SU-DHL-6 (cell line): ENCODE data around the gene SCFD2.

Experiments
- H2AFZ ChIP-seq: fragments of 200-600 bp; sonication (generic); 2 replicates; pipeline ENCODE4 v1.6.1; 2014; ENCODE audit warnings: low read depth, mild to moderate bottlenecking, moderate library complexity, mixed read lengths, antibody characterized with exemption, low read length; ENCODE audit not compliant: severe bottlenecking
- H3F3A ChIP-seq: fragments of 200-600 bp; shearing (Covaris generic); 2 replicates; pipeline ENCODE4 v1.6.0; 2016; ENCODE audit warnings: antibody characterized with exemption, mild to moderate bottlenecking; ENCODE audit not compliant: insufficient read depth
- H3K27ac ChIP-seq: fragments of 200-600 bp; sonication (generic); 2 replicates; pipeline ENCODE4 v1.5.1; 2016; ENCODE audit warnings: low read depth, mild to moderate bottlenecking, low read length, moderate library complexity, mixed read lengths
- H3K27me3 ChIP-seq: fragments of 200-600 bp; sonication (generic), shearing (Covaris generic); 2 replicates; pipeline ENCODE4 v1.6.0; 2014; ENCODE audit warnings: mild to moderate bottlenecking, low read length
- H3K36me3 ChIP-seq: fragments of 200-600 bp; sonication (generic); 2 replicates; pipeline ENCODE4 v1.6.1; 2014; ENCODE audit warnings: mild to moderate bottlenecking, low read length, mixed read lengths
- H3K4me2 ChIP-seq: fragments of 300-600, 200-600 bp; shearing (Covaris generic), sonication (generic); 2 replicates; pipeline ENCODE4 v1.6.0; 2014; ENCODE audit warnings: low read length, low read depth, mild to moderate bottlenecking; ENCODE audit not compliant: poor library complexity, severe bottlenecking
- H3K4me3 ChIP-seq: fragments of 200-600 bp; sonication (generic); 2 replicates; pipeline ENCODE4 v1.5.1; 2014; ENCODE audit warnings: antibody characterized with exemption, low read length, mild to moderate bottlenecking, mixed read lengths; ENCODE audit not compliant: insufficient read depth, poor library complexity, severe bottlenecking
- H3K79me2 ChIP-seq: fragments of 200-600 bp; sonication (generic); 2 replicates; pipeline ENCODE4 v1.6.1; 2014; ENCODE audit warnings: mild to moderate bottlenecking, low read length, moderate library complexity; ENCODE audit not compliant: insufficient read depth
- H3K9ac ChIP-seq: fragments of 200-600 bp; sonication (generic); 2 replicates; pipeline ENCODE4 v1.7.0; 2014; ENCODE audit warnings: mild to moderate bottlenecking, low read length
- H3K9me2 ChIP-seq: fragments of 200-600 bp; sonication (generic); replicated peaks from 2 replicates; pipeline ENCODE4 v1.6.1; 2014; ENCODE audit warnings: low read length; ENCODE audit not compliant: insufficient read depth
- H3K9me3 ChIP-seq: fragments of 200-600 bp; sonication (generic); 2 replicates; pipeline ENCODE4 v1.6.1; 2014; ENCODE audit warnings: low read length, mixed read lengths; ENCODE audit not compliant: insufficient read depth
- H4K20me1 ChIP-seq: fragments of 200-600 bp; sonication (generic); 2 replicates; pipeline ENCODE4 v1.6.1; 2014; ENCODE audit warnings: low read depth, mild to moderate bottlenecking, antibody characterized with exemption, low read length, moderate library complexity, mixed read lengths
- CTCF ChIP-seq: fragments of 200-600 bp; sonication (generic); IDR thresholded peaks from one replicate; pipeline ENCODE4 v1.5.1; 2017; ENCODE audit warnings: antibody characterized with exemption, mild to moderate bottlenecking, low read length, moderate library complexity; ENCODE audit not compliant: insufficient read depth, poor library complexity, severe bottlenecking
- EZH2phosphoT487 ChIP-seq: fragments of 200-600 bp; sonication (generic), shearing (Covaris generic); conservative IDR thresholded peaks from 2 replicates; pipeline ENCODE4 v1.6.1; 2018; ENCODE audit warnings: mild to moderate bottlenecking, antibody characterized with exemption, low read length, moderate library complexity, mixed read lengths

SCFD2 gene

DNA sequence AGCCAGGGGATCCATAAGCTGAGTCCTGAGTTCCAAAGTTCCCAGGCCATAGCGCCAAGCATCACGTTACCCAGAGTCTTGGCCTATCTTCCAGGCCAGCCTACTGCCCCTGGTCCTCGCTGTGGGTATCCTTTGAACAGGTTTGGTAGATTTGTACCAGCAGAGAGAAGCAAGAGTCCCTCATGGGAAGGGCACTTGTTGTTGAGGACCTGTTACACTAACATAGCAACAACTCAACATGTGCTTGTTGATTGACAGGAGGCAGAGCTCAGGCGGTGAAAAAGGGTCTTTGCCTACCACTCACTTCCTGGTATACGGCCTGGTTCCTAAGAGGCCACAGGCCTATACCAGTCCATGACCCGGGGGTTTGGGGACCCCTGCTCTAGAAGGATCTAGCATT is 365.3 kb downstream of the SCFD2 start:
- Histone ChIP-seq H3K36me3 (no peaks in the 10 kb centered on the region), H4K20me1 (no peaks in the 10 kb centered on the region), H3K9ac (no peak overlapping the region), H3K79me2 (no peaks in the 10 kb centered on the region), H3K27ac (no peak overlapping the region), H3K27me3 (no peaks in the 10 kb centered on the region), H3K4me3 (no peak overlapping the region), H3K4me2 (no peak overlapping the region), H2AFZ (no peak overlapping the region), H3K9me3 (no peaks in the 10 kb centered on the region), H3K9me2 (no peaks in the 10 kb centered on the region), H3F3A (no peaks in the 10 kb centered on the region)
- TF ChIP-seq EZH2phosphoT487 (no peak), CTCF (no peak)

- Histone ChIP-seq H2AFZ (no peak overlapping the region), H3K4me3 (no peak overlapping the region), H4K20me1 (no peaks in the 10 kb centered on the region), H3K36me3 (no peaks in the 10 kb centered on the region), H3F3A (no peaks in the 10 kb centered on the region), H3K79me2 (no peaks in the 10 kb centered on the region), H3K4me2 (no peak overlapping the region), H3K9me2 (no peaks in the 10 kb centered on the region), H3K9me3 (no peaks in the 10 kb centered on the region), H3K27me3 (no peaks in the 10 kb centered on the region), H3K9ac (no peak overlapping the region), H3K27ac (no peak overlapping the region)
- no peak for TF ChIP-seq CTCF
- no peak for TF ChIP-seq EZH2phosphoT487
Measured at GRCh38 chr4:52999626-53000025, 366.2 kb downstream of the SCFD2 start.

DNA sequence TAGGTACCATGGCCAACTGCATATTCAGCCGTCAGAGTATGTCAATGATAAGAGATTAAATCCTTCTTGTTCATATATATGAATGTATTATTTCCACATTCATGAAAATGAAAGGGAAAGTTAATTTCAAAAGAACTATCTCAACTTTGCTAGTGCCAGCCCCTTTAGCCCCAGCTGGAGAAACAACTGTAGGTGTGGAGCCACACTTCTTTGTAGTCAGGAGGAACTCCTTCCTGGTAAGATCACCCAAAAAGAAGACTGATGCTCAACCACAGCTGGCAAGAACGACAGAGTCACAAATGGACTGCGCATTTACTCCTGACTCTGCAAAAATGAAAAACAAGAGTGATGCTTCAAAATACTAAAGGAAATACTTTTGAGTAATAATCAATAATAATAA is 367.4 kb downstream of the SCFD2 start:
- Histone ChIP-seq H3K27me3 (no peaks in the 10 kb centered on the region), H3K36me3 (no peaks in the 10 kb centered on the region), H2AFZ (no peak overlapping the region), H3K9ac (no peak overlapping the region), H3K79me2 (no peaks in the 10 kb centered on the region), H3K9me3 (no peaks in the 10 kb centered on the region), H4K20me1 (no peaks in the 10 kb centered on the region), H3K27ac (no peak overlapping the region), H3K9me2 (no peaks in the 10 kb centered on the region), H3K4me3 (no peak overlapping the region), H3K4me2 (no peak overlapping the region), H3F3A (no peaks in the 10 kb centered on the region)
- TF ChIP-seq CTCF (no peak), EZH2phosphoT487 (no peak)

GRCh38 chr4:52997132-52997416 is 368.8 kb downstream of the SCFD2 start:
- H3K4me2 ChIP-seq: no peak overlapping the region
- H3K4me3 ChIP-seq: no peak overlapping the region
- TF ChIP-seq CTCF (no peak), EZH2phosphoT487 (no peak)
- H4K20me1 ChIP-seq: no peaks in the 10 kb centered on the region
- H3K9ac ChIP-seq: no peak overlapping the region
- no peaks in the 10 kb centered on the region for H3K9me2 ChIP-seq
- H3K36me3 ChIP-seq: no peaks in the 10 kb centered on the region
- no peaks in the 10 kb centered on the region for H3F3A ChIP-seq
- no peaks in the 10 kb centered on the region for H3K79me2 ChIP-seq
- no peaks in the 10 kb centered on the region for H3K9me3 ChIP-seq
- H3K27me3 ChIP-seq: no peaks in the 10 kb centered on the region
- H3K27ac ChIP-seq: no peak overlapping the region
- no peak overlapping the region for H2AFZ ChIP-seq
